ENCODE data around the gene S1PR1. TPM values are rescaled to one million over a fixed set of nuclear protein-coding genes. Genes with fewer than 3 reads are reported as not detected.

The S1PR1 gene
- total and polyA plus RNA-seq, 9 donors: 10.2 to 17.7 (median 12.9) TPM

- Histone ChIP-seq H3K27me3 (ENCODE audit: control insufficient read depth, insufficient read depth, low read length) (no peaks in the 10 kb centered on the region), H3K4me1 (ENCODE audit: control insufficient read depth, insufficient read depth, low read length) (no peaks in the 10 kb centered on the region), H3K27ac (ENCODE audit: low read length) (no peak overlapping the region), H3K4me3 (ENCODE audit: low read length) (no peak overlapping the region), H3K9me3 (replicated peaks; ENCODE audit: control insufficient read depth, low read depth, low read length) (no peaks in the 10 kb centered on the region), H3K36me3 (ENCODE audit: control insufficient read depth, insufficient read depth, low read length) (no peaks in the 10 kb centered on the region)
- WGBS (ENCODE audit: insufficient coverage): no CpG with 5 or more reads among the region's 4 CpGs
- no peak for DNase-seq
Observed at GRCh38 chr1:101278238-101278637, 41.4 kb downstream of the S1PR1 start.

DNA sequence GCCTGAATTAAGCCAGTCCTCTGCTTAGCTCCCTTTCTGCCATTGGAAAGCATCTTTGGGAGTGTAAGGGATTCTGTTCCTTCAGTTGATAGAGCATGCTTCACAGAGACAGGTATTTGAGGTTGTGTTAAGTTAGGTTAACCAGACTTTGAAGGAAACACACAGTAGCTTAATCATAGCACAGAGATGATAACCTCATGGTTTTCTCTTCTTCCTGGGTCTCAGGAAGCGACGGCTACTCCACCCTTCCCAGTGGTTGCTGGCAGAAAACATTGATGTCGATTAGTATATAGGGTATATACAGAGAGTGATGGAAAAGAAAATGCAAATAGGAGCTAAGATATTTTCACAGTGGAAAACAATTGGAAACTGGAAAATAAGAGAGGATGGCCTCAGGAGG, 42.0 kb downstream of the S1PR1 start:
- no peaks in the 10 kb centered on the region for H3K27me3 ChIP-seq (ENCODE audit: control insufficient read depth, insufficient read depth, low read length)
- no peak for DNase-seq
- no peaks in the 10 kb centered on the region for H3K4me1 ChIP-seq (ENCODE audit: control insufficient read depth, insufficient read depth, low read length)
- no peak overlapping the region for H3K27ac ChIP-seq (ENCODE audit: low read length)
- H3K4me3 ChIP-seq (ENCODE audit: low read length): no peak overlapping the region
- no peaks in the 10 kb centered on the region for H3K9me3 ChIP-seq (replicated peaks; ENCODE audit: control insufficient read depth, low read depth, low read length)
- no peaks in the 10 kb centered on the region for H3K36me3 ChIP-seq (ENCODE audit: control insufficient read depth, insufficient read depth, low read length)
- WGBS (ENCODE audit: insufficient coverage): 71% methylated on average over 1 of the region's 3 CpGs

- DNase-seq: no peak
- no CpG with 5 or more reads among the region's 1 CpG for WGBS (ENCODE audit: insufficient coverage)
- no peaks in the 10 kb centered on the region for H3K36me3 ChIP-seq (ENCODE audit: control insufficient read depth, insufficient read depth, low read length)
- H3K9me3 ChIP-seq (replicated peaks; ENCODE audit: control insufficient read depth, low read depth, low read length): no peaks in the 10 kb centered on the region
- no peaks in the 10 kb centered on the region for H3K27me3 ChIP-seq (ENCODE audit: control insufficient read depth, insufficient read depth, low read length)
- H3K27ac ChIP-seq (ENCODE audit: low read length): no peak overlapping the region
- H3K4me3 ChIP-seq (ENCODE audit: low read length): no peak overlapping the region
- no peaks in the 10 kb centered on the region for H3K4me1 ChIP-seq (ENCODE audit: control insufficient read depth, insufficient read depth, low read length)
Observed at GRCh38 chr1:101280049-101280592, 43.3 kb downstream of the S1PR1 start.

DNA sequence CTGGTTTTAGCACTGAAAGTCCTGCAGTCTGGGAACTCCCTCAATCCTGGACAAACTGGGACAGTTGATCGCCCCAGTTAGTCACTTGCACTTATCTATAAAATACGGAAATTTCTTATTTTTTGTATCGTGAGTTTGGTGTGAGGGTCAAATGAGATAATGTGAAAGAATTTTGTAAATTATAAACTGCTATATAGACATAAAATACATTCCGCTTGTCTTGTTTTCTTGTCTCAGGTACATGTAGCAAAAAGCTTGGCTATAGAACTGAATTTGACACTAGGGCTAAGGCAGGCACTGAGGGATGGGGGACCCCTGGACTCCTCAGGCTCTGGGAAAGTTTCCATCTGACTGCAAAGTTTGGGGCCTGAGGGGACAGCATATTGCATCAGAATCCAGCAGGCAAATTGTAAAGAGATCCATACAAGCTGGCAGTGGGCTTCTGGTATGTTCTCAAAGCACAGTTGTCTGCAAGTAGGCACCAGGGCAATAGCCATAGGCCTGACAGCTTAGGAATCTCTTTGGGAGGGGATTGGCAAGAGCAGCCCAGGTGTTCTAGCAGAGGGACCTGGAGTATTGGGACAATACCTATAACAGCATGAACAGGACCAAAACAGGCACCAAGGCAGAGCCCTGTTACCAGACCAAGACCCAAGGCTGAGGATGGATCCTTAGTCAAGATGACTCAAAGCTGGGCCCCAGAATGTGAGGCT, 44.3 kb downstream of the S1PR1 start:
- WGBS (ENCODE audit: insufficient coverage): no CpG with 5 or more reads among the region's 4 CpGs
- no peaks in the 10 kb centered on the region for H3K9me3 ChIP-seq (replicated peaks; ENCODE audit: control insufficient read depth, low read depth, low read length)
- no peak overlapping the region for H3K27ac ChIP-seq (ENCODE audit: low read length)
- H3K4me3 ChIP-seq (ENCODE audit: low read length): no peak overlapping the region
- no peaks in the 10 kb centered on the region for H3K4me1 ChIP-seq (ENCODE audit: control insufficient read depth, insufficient read depth, low read length)
- no peaks in the 10 kb centered on the region for H3K27me3 ChIP-seq (ENCODE audit: control insufficient read depth, insufficient read depth, low read length)
- DNase-seq: no peak
- H3K36me3 ChIP-seq (ENCODE audit: control insufficient read depth, insufficient read depth, low read length): no peaks in the 10 kb centered on the region

GRCh38 chr1:101281751-101282150, 44.9 kb downstream of the S1PR1 start:
- H3K4me3 ChIP-seq (ENCODE audit: low read length): no peak overlapping the region
- no peaks in the 10 kb centered on the region for H3K36me3 ChIP-seq (ENCODE audit: control insufficient read depth, insufficient read depth, low read length)
- no peaks in the 10 kb centered on the region for H3K27me3 ChIP-seq (ENCODE audit: control insufficient read depth, insufficient read depth, low read length)
- H3K27ac ChIP-seq (ENCODE audit: low read length): no peak overlapping the region
- no CpG with 5 or more reads among the region's 3 CpGs for WGBS (ENCODE audit: insufficient coverage)
- DNase-seq: no peak
- H3K9me3 ChIP-seq (replicated peaks; ENCODE audit: control insufficient read depth, low read depth, low read length): no peaks in the 10 kb centered on the region
- H3K4me1 ChIP-seq (ENCODE audit: control insufficient read depth, insufficient read depth, low read length): no peaks in the 10 kb centered on the region

DNA sequence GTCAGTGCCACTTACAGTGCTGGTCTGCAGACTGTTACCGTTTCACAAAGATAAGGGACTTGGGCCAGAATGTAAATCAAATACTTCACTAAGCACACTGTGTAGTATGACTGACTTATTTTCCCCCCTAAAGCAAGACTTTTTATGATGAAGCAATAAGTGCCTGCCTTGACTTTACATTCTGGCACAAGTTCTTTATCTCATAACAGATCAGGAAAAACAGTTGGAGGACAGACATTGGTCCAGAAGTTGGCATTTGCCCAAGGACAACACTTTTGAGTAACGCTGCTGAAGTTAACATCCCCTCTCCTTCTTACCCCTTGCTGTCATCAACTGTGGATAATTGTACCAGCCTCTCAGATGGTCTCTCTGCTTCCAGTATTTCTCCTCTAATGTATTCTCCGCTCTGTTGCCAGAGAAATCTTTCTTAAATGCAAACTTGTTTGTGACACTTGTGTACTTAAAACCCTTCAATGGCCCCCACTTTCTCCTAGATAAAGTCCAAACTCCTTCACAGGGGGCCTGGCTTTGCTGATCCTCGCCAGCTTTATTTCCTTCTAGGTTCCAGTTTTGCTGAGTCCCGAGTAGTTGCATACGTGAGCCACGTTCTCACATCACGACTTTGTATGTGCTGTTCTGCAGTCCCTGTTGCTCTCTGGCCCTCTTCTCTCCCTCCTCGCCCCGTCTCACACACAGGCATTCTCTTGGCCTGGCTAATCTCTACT, 45.7 kb downstream of the S1PR1 start:
- no peak overlapping the region for H3K4me3 ChIP-seq (ENCODE audit: low read length)
- H3K36me3 ChIP-seq (ENCODE audit: control insufficient read depth, insufficient read depth, low read length): no peaks in the 10 kb centered on the region
- no peak for DNase-seq
- H3K27me3 ChIP-seq (ENCODE audit: control insufficient read depth, insufficient read depth, low read length): no peaks in the 10 kb centered on the region
- no peaks in the 10 kb centered on the region for H3K4me1 ChIP-seq (ENCODE audit: control insufficient read depth, insufficient read depth, low read length)
- H3K9me3 ChIP-seq (replicated peaks; ENCODE audit: control insufficient read depth, low read depth, low read length): no peaks in the 10 kb centered on the region
- 58% methylated on average over 7 of the region's 10 CpGs for WGBS (ENCODE audit: insufficient coverage)
- H3K27ac ChIP-seq (ENCODE audit: low read length): no peak overlapping the region

DNA sequence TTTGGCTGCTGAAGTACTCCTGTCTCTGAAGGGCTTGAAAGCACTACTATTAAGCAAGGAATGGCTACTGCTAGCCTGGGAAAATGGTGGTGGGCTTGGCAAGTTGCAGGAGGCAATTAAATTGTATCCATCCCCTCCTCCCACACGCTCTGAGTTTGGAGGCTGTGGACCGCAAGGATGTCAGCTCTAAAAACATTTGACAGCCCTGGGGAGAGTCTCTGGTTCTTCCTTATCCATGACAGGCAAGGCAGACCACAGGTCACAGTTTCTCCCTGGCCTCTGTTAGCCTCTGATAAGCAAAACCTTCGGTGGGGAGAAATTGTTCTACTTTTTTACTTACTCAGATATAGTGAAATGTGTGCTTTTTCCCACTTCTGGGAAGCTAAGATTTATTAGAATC, 46.6 kb downstream of the S1PR1 start:
- WGBS (ENCODE audit: insufficient coverage): no CpG with 5 or more reads among the region's 3 CpGs

DNA sequence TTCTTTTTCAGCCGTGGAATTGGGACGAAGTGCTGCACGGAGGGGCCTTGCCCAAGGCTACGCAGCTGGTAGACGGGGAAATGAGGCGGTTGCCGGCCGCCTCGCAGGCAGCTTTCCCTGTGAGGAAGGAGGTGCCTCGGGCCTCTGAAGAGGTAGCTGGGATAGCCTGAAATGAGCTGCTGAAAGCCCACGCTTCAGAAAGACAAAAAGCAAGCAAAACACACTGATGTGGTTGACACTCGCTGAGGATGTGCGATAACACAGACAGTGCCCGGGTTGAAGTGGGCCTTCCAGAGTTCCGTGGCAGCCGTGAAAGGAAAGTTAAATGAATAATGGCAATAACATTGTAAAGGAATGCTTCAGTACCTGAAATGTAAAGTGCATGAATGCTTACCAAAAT, 47.2 kb downstream of the S1PR1 start:
- WGBS (ENCODE audit: insufficient coverage): 70% methylated on average over 13 of the region's 16 CpGs
- Histone ChIP-seq H3K36me3 (ENCODE audit: control insufficient read depth, insufficient read depth, low read length) (no peaks in the 10 kb centered on the region), H3K27me3 (ENCODE audit: control insufficient read depth, insufficient read depth, low read length) (no peaks in the 10 kb centered on the region), H3K9me3 (replicated peaks; ENCODE audit: control insufficient read depth, low read depth, low read length) (no peaks in the 10 kb centered on the region), H3K4me1 (ENCODE audit: control insufficient read depth, insufficient read depth, low read length) (no peaks in the 10 kb centered on the region), H3K27ac (ENCODE audit: low read length) (no peak overlapping the region), H3K4me3 (ENCODE audit: low read length) (no peak overlapping the region)
- no peak for DNase-seq

More for the DNA sequence above, 46.6 kb downstream of the S1PR1 start:
- Histone ChIP-seq H3K36me3 (ENCODE audit: control insufficient read depth, insufficient read depth, low read length) (no peaks in the 10 kb centered on the region), H3K27me3 (ENCODE audit: control insufficient read depth, insufficient read depth, low read length) (no peaks in the 10 kb centered on the region), H3K4me3 (ENCODE audit: low read length) (no peak overlapping the region), H3K4me1 (ENCODE audit: control insufficient read depth, insufficient read depth, low read length) (no peaks in the 10 kb centered on the region), H3K9me3 (replicated peaks; ENCODE audit: control insufficient read depth, low read depth, low read length) (no peaks in the 10 kb centered on the region), H3K27ac (ENCODE audit: low read length) (no peak overlapping the region)
- DNase-seq: no peak

DNA sequence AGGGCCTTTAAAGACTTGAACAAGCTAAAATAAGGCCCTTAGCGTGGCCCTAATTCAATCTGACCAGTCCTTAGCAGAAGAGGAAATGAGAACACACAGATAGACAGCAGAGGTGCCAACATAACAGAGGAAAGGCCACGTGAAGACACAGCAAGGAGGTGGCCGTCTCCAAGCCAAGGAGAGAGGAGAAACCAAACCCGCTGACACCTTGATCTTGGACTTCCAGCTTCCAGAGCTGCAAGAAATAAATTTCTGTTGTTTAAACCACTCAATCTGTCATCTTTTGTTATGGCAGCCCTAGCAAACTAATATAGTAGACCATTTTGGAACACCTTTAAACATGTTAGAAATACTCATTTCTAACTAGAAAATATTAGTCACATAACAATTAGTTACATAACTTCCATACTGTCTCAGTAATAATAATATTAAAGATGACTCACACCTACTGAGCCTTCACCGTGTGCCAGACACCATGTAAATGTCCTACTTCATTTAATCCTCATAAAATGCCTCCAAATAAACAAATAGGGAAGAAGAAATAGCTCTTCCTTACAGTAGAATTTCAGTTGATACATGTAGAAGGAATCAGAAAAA, 47.9 kb downstream of the S1PR1 start:
- 81% methylated on average over 3 of the region's 5 CpGs for WGBS (ENCODE audit: insufficient coverage)
- Histone ChIP-seq H3K4me3 (ENCODE audit: low read length) (no peak overlapping the region), H3K9me3 (replicated peaks; ENCODE audit: control insufficient read depth, low read depth, low read length) (no peaks in the 10 kb centered on the region), H3K27ac (ENCODE audit: low read length) (no peak overlapping the region), H3K27me3 (ENCODE audit: control insufficient read depth, insufficient read depth, low read length) (no peaks in the 10 kb centered on the region), H3K4me1 (ENCODE audit: control insufficient read depth, insufficient read depth, low read length) (no peaks in the 10 kb centered on the region), H3K36me3 (ENCODE audit: control insufficient read depth, insufficient read depth, low read length) (no peaks in the 10 kb centered on the region)
- DNase-seq: no peak

DNA sequence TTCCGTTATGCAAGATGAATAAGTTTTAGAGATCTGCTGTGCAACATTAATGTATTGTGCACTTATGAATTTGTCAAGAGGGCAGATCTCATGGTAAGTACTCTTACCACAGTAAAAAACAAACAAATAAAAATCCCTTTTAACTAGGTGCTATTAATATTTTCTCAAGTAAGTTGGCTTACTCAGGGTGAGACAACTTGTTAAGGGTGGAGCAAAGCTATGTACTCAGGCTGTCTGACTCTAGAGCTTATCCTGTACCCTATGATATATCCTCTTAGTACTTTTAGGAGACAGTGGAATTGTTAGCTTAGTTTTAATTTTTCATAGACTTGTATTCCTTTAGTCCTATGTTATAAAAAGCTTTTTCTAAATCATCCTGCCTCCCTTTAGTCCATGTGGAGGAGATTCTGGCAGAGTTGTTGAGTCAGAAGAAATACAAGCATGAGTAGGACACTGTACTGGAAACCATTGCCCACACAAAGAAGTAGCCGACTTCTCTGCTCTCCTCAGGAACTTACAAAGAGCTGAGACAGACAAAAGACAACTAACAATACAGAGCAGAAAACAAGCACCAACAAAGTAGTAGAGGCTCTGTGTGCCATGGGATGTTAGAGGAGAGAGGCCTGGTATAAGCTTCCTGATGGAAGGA, 49.2 kb downstream of the S1PR1 start:
- H3K9me3 ChIP-seq (replicated peaks; ENCODE audit: control insufficient read depth, low read depth, low read length): no peaks in the 10 kb centered on the region
- DNase-seq: no peak
- no peak overlapping the region for H3K27ac ChIP-seq (ENCODE audit: low read length)
- no peak overlapping the region for H3K4me3 ChIP-seq (ENCODE audit: low read length)
- H3K27me3 ChIP-seq (ENCODE audit: control insufficient read depth, insufficient read depth, low read length): no peaks in the 10 kb centered on the region
- no peaks in the 10 kb centered on the region for H3K36me3 ChIP-seq (ENCODE audit: control insufficient read depth, insufficient read depth, low read length)
- H3K4me1 ChIP-seq (ENCODE audit: control insufficient read depth, insufficient read depth, low read length): no peaks in the 10 kb centered on the region
- WGBS (ENCODE audit: insufficient coverage): no CpG with 5 or more reads among the region's 2 CpGs

Measured in muscle of leg (tissue), 11 donors.